Vagina (tissue), 2 donors: ENCODE data around the gene STXBP1. TPM values are rescaled to one million over a fixed set of nuclear protein-coding genes. Genes with fewer than 3 reads are reported as not detected.
A peak's percentile ranks its signal among the peaks of the same experiment; 100 is the strongest.

ENCODE experiments used
- DNase-seq, 2 donors: peaks; one replicate each; pipeline ENCODE4 v3.0.0-alpha.2; 2017; ENCODE audit errors: extremely low spot score in 2 of 2
- H3K27ac ChIP-seq: fragments of 200-600 bp; sonication (generic); one replicate; pipeline ENCODE4 v1.5.1; 2019
- H3K27me3 ChIP-seq: fragments of 200-600 bp; sonication (generic); one replicate; pipeline ENCODE4 v1.5.1; 2019
- H3K36me3 ChIP-seq, 2 donors: fragments of 200-600 bp; sonication (generic); one replicate each; pipeline ENCODE4 v1.5.1; 2017 to 2019
- H3K4me1 ChIP-seq: fragments of 200-600 bp; sonication (generic); one replicate; pipeline ENCODE4 v1.5.1; 2019
- H3K4me3 ChIP-seq, 2 donors: fragments of 200-600 bp; sonication (generic); 1 replicate in 1 of 2; 2 replicates in 1 of 2; pipeline ENCODE4 v1.5.1; 2016 to 2019
- H3K9me3 ChIP-seq: fragments of 200-600 bp; sonication (generic); one replicate; pipeline ENCODE4 v1.5.1; 2019
- CTCF ChIP-seq, 3 experiments: fragments of 450-650 bp in 2 of 3; fragments of 200-600 bp in 1 of 3; sonication (generic) in 1 of 3; IDR thresholded peaks; one replicate each; pipeline ENCODE4 v1.5.1; 2017 to 2019; ENCODE audit warnings: antibody characterized with exemption in 3 of 3, mild to moderate bottlenecking in 2 of 3, moderate library complexity in 2 of 3
- POLR2A ChIP-seq, 2 donors: fragments of 450-650 bp; IDR thresholded peaks; one replicate each; pipeline ENCODE4 v1.6.1; 2017; ENCODE audit warnings: antibody characterized with exemption in 2 of 2, mild to moderate bottlenecking in 2 of 2, moderate library complexity in 2 of 2
- POLR2AphosphoS5 ChIP-seq, 2 donors: sonication (generic); formaldehyde crosslinking; IDR thresholded peaks; one replicate each; pipeline ENCODE4 v1.9.0; 2017; ENCODE audit warnings: antibody characterized with exemption in 2 of 2, mild to moderate bottlenecking in 2 of 2, low read depth in 1 of 2; ENCODE audit not compliant: insufficient read depth in 1 of 2
- intact Hi-C: fragments of 100-400 bp; cut with DNase I; formaldehyde crosslinking; loops from one replicate; pipeline ENCODE4 v1.15.1; 2023
- total RNA-seq: library from RNA; depleted of rRNA; stranded (reverse); fragments of >200 nt; gene quantifications from one replicate; pipeline ENCODE4 v1.2.3, GENCODE V29; 2016

The STXBP1 gene
- total RNA-seq, 1 donor from 2014 or later: 56.2 TPM

GRCh38 chr9:127586096-127586495 lies 26.0 kb upstream of the STXBP1 start:
- Histone ChIP-seq H3K4me3 (no peak overlapping the region), H3K27me3 (no peaks in the 10 kb centered on the region), H3K4me1 (peaks cover 9% of the 10 kb centered on the region), H3K9me3 (no peaks in the 10 kb centered on the region), H3K27ac (no peak overlapping the region), H3K36me3 (no peaks in the 10 kb centered on the region)
- TF ChIP-seq POLR2AphosphoS5 (IDR thresholded peaks at IDR 0.05; ENCODE audit: insufficient read depth in 1 of 2, low read depth in 1 of 2): no peak
- TF ChIP-seq POLR2A (IDR thresholded peaks at IDR 0.05): no peak
- TF ChIP-seq CTCF (IDR thresholded peaks at IDR 0.05): no peak
- intact Hi-C loops: loop anchor here (2.0 to 5.0 kb wide), 3 partner anchors 81 to 336 kb away; no protein-coding TSS in a partner anchor
- DNase-seq: no peak

DNA sequence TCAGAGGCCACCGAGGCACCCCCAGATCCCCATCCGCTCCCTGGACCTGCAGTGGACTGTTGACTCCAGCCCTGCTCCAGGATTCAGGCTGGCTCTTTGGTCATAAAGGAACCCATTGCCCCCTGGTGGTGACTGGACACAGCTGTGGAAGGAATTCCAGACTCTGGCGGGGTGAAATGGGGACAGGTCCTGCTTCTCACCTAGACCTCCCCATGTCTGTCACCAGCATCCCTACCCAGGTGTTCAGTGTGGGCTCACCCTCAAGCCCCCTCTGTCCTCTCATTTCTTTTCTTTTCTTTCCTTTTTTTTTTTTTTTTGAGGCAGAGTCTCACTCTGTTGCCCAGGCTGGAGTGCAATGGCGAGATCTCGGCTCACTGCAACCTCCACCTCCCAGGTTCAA lies 25.5 kb upstream of the STXBP1 start:
- TF ChIP-seq CTCF (IDR thresholded peaks at IDR 0.05) (peak; percentile 81 to 91 (median 88)), POLR2AphosphoS5 (IDR thresholded peaks at IDR 0.05; ENCODE audit: insufficient read depth in 1 of 2, low read depth in 1 of 2) (peak; percentile 12 to 23), POLR2A (IDR thresholded peaks at IDR 0.05) (no peak)
- no peaks in the 10 kb centered on the region for H3K9me3 ChIP-seq
- no peak overlapping the region for H3K4me3 ChIP-seq
- DNase-seq: no peak
- intact Hi-C loops: loop anchor here (2.0 to 5.0 kb wide), 3 partner anchors 82 to 336 kb away; no protein-coding TSS in a partner anchor
- H3K27me3 ChIP-seq: no peaks in the 10 kb centered on the region
- no peak overlapping the region for H3K27ac ChIP-seq
- H3K36me3 ChIP-seq: no peaks in the 10 kb centered on the region
- peaks cover 9% of the 10 kb centered on the region for H3K4me1 ChIP-seq

DNA sequence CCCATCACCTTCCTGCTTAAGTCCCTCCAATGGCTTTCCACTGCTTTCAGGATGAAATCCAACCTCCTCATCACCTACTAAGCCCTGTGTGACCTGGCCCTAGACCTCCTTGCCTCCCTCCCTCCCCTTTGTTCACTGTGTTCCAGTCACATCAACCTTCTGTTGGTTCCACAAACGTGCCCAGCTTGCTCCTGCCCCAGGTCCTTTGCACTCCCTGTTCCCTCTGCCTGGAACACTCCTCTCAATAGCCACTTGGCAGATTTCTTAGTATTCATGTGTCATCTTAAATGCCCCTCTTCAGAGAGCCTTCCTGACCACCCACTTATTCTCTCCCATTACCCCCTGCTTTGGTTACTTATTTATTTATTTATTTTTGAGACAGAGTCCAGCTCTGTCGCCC lies 24.1 kb upstream of the STXBP1 start:
- H3K27ac ChIP-seq: no peak overlapping the region
- no peaks in the 10 kb centered on the region for H3K27me3 ChIP-seq
- intact Hi-C loops: loop anchor here (2.0 to 5.0 kb wide), 3 partner anchors 83 to 334 kb away; no protein-coding TSS in a partner anchor
- no peak for DNase-seq
- no peak overlapping the region for H3K4me3 ChIP-seq
- no peaks in the 10 kb centered on the region for H3K9me3 ChIP-seq
- H3K4me1 ChIP-seq: peaks cover 9% of the 10 kb centered on the region
- no peaks in the 10 kb centered on the region for H3K36me3 ChIP-seq
- TF ChIP-seq POLR2A (IDR thresholded peaks at IDR 0.05): no peak
- no peak for TF ChIP-seq POLR2AphosphoS5 (IDR thresholded peaks at IDR 0.05; ENCODE audit: insufficient read depth in 1 of 2, low read depth in 1 of 2)
- TF ChIP-seq CTCF (IDR thresholded peaks at IDR 0.05): no peak

GRCh38 chr9:127588740-127589506 lies 23.2 kb upstream of the STXBP1 start:
- H3K27me3 ChIP-seq: no peaks in the 10 kb centered on the region
- intact Hi-C loops: loop anchor here (5.0 kb wide), 2 partner anchors 193 to 333 kb away; no protein-coding TSS in a partner anchor

More at GRCh38 chr9:127588740-127589506, 23.2 kb upstream of the STXBP1 start:
- TF ChIP-seq CTCF (IDR thresholded peaks at IDR 0.05) (no peak), POLR2AphosphoS5 (IDR thresholded peaks at IDR 0.05; ENCODE audit: insufficient read depth in 1 of 2, low read depth in 1 of 2) (no peak), POLR2A (IDR thresholded peaks at IDR 0.05) (no peak)
- no peaks in the 10 kb centered on the region for H3K4me1 ChIP-seq
- H3K9me3 ChIP-seq: no peaks in the 10 kb centered on the region
- H3K36me3 ChIP-seq: no peaks in the 10 kb centered on the region
- DNase-seq: no peak
- H3K27ac ChIP-seq: no peak overlapping the region
- no peak overlapping the region for H3K4me3 ChIP-seq
